Hepatocyte (in vitro differentiated cells): ENCODE results near the gene CKLF.

Experiments
- EZH2 ChIP-seq: fragments of 200-600 bp; sonication (generic); IDR thresholded peaks from 2 replicates; pipeline ENCODE4 v1.6.1; 2016; ENCODE audit warnings: antibody characterized with exemption, mild to moderate bottlenecking, borderline replicate concordance
- TF ChIP-seq, protein P1 (sequence below): fragments of 200-600 bp; sonication (generic); IDR thresholded peaks from 2 replicates; pipeline ENCODE4 v1.5.1; 2016; ENCODE audit warnings: antibody characterized with exemption, mild to moderate bottlenecking; ENCODE audit not compliant: poor library complexity

DNA sequence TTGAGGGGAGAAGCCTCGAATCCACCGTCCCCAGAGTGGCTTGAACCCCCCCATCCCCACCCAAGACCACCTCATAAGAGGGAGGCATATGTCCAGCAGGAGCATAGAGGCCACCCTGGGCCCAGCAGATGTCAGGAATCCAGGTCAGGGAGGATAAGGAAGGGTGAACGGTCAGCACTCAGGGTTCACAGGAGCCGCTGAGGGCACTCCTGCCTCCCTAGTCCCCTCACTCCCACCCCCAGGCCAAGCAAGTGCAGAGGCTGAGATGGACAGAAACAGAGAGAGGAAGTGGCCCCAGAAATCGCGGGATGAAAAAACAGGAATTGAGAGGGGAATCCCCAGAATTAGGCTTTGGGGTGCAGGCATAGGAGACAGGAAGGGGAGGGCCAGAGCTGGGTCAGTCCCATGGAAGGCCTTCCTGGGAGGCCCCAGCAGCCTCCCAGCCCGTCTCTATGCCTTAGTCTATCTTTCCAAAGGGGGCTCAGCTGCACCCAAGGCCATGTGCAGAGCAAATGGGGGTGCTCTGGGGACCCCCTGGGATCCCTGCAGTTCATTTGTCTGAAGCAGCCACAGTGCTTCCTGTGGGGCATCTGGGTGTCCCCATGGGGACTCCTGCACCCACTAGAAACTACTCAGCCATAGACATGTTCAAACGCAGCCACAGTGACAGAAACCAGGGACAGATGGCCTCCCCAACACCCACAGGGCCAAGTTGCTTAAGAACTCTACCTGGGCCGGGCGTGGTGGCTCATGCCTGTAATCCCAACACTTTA is 53.8 kb downstream of the CKLF start:
- TF ChIP-seq EZH2 = no peak
- TF ChIP-seq, protein P1, sequence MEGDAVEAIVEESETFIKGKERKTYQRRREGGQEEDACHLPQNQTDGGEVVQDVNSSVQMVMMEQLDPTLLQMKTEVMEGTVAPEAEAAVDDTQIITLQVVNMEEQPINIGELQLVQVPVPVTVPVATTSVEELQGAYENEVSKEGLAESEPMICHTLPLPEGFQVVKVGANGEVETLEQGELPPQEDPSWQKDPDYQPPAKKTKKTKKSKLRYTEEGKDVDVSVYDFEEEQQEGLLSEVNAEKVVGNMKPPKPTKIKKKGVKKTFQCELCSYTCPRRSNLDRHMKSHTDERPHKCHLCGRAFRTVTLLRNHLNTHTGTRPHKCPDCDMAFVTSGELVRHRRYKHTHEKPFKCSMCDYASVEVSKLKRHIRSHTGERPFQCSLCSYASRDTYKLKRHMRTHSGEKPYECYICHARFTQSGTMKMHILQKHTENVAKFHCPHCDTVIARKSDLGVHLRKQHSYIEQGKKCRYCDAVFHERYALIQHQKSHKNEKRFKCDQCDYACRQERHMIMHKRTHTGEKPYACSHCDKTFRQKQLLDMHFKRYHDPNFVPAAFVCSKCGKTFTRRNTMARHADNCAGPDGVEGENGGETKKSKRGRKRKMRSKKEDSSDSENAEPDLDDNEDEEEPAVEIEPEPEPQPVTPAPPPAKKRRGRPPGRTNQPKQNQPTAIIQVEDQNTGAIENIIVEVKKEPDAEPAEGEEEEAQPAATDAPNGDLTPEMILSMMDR = no peak
